H9 (cell line): ENCODE results near the gene PAX3. TPM values are rescaled to one million over a fixed set of nuclear protein-coding genes. Genes with fewer than 3 reads are reported as not detected.

Experiments used
- DNase-seq: peaks from one replicate; pipeline ENCODE4 v3.0.0-alpha.2; 2017
- H2AFZ ChIP-seq: one replicate; pipeline ENCODE4 v1.6.1; 2013; ENCODE audit warnings: mild to moderate bottlenecking, low read length, control low read depth, moderate library complexity
- H2AK5ac ChIP-seq: 2 replicates; pipeline ENCODE4 v1.6.1; 2013; ENCODE audit warnings: low read length, control low read depth, mixed read lengths; ENCODE audit not compliant: insufficient read length
- H2BK120ac ChIP-seq: one replicate; pipeline ENCODE4 v1.6.1; 2013; ENCODE audit warnings: low read depth, mild to moderate bottlenecking, low read length, control low read depth, inconsistent platforms; ENCODE audit not compliant: poor library complexity, severe bottlenecking
- H2BK12ac ChIP-seq: 2 replicates; pipeline ENCODE4 v1.6.1; 2013; ENCODE audit warnings: low read length, control low read depth, mixed read lengths, low read depth; ENCODE audit not compliant: insufficient read length
- H2BK15ac ChIP-seq: 2 replicates; pipeline ENCODE4 v1.6.1; 2013; ENCODE audit warnings: low read depth, low read length, control low read depth
- H2BK20ac ChIP-seq: one replicate; pipeline ENCODE4 v1.6.1; 2013; ENCODE audit warnings: low read depth, mild to moderate bottlenecking, low read length, control low read depth, inconsistent platforms; ENCODE audit not compliant: poor library complexity, severe bottlenecking
- H2BK5ac ChIP-seq: 2 replicates; pipeline ENCODE4 v1.6.1; 2013; ENCODE audit warnings: low read length, control low read depth, mixed read lengths; ENCODE audit not compliant: insufficient read length
- H3K14ac ChIP-seq: 2 replicates; pipeline ENCODE4 v1.6.1; 2013; ENCODE audit warnings: low read length, control low read depth; ENCODE audit not compliant: insufficient read depth
- H3K18ac ChIP-seq: 2 replicates; pipeline ENCODE4 v1.6.1; 2013; ENCODE audit warnings: low read depth, mild to moderate bottlenecking, mixed read lengths, low read length, control low read depth; ENCODE audit not compliant: insufficient read length
- H3K23ac ChIP-seq: 2 replicates; pipeline ENCODE4 v1.6.1; 2013; ENCODE audit warnings: low read length, control low read depth, mixed read lengths, low read depth; ENCODE audit not compliant: insufficient read length
- H3K23me2 ChIP-seq: 2 replicates; pipeline ENCODE4 v1.6.1; 2013; ENCODE audit warnings: low read depth, mild to moderate bottlenecking, mixed read lengths, low read length, control low read depth; ENCODE audit not compliant: insufficient read length, poor library complexity, severe bottlenecking
- H3K27ac ChIP-seq: 2 replicates; pipeline ENCODE4 v1.5.1; 2013; ENCODE audit warnings: low read length, control low read depth, mixed read lengths, low read depth; ENCODE audit not compliant: insufficient read length
- H3K27me3 ChIP-seq: 2 replicates; pipeline ENCODE4 v1.6.1; 2013; ENCODE audit warnings: low read length, control low read depth, inconsistent platforms; ENCODE audit not compliant: insufficient read depth
- H3K4ac ChIP-seq: 2 replicates; pipeline ENCODE4 v1.6.1; 2013; ENCODE audit warnings: low read depth, mild to moderate bottlenecking, control low read depth, inconsistent platforms, low read length, moderate library complexity
- H3K4me1 ChIP-seq: 2 replicates; pipeline ENCODE4 v1.6.1; 2013; ENCODE audit warnings: low read length, control low read depth, inconsistent platforms; ENCODE audit not compliant: insufficient read depth
- H3K4me2 ChIP-seq: 2 replicates; pipeline ENCODE4 v1.6.1; 2013; ENCODE audit warnings: low read length, control low read depth, mixed read lengths; ENCODE audit not compliant: insufficient read length, insufficient read depth
- H3K56ac ChIP-seq: 2 replicates; pipeline ENCODE4 v1.6.1; 2013; ENCODE audit warnings: low read depth, mild to moderate bottlenecking, mixed read lengths, low read length, control low read depth; ENCODE audit not compliant: insufficient read length
- H3K79me1 ChIP-seq: 2 replicates; pipeline ENCODE4 v1.6.1; 2013; ENCODE audit warnings: low read depth, mild to moderate bottlenecking, moderate library complexity, low read length, control low read depth, inconsistent platforms; ENCODE audit not compliant: insufficient read depth, poor library complexity, severe bottlenecking
- H3K79me2 ChIP-seq: 2 replicates; pipeline ENCODE4 v1.6.1; 2013; ENCODE audit warnings: low read length, control low read depth, inconsistent platforms; ENCODE audit not compliant: insufficient read depth
- H3K9ac ChIP-seq: 2 replicates; pipeline ENCODE4 v1.6.1; 2013; ENCODE audit warnings: low read length, control low read depth, mixed read lengths; ENCODE audit not compliant: insufficient read length; ENCODE audit errors: extremely low read depth
- H3K9me3 ChIP-seq: one replicate; pipeline ENCODE4 v1.6.1; 2013; ENCODE audit warnings: low read depth, low read length, inconsistent platforms; ENCODE audit not compliant: control insufficient read depth
- H3T11ph ChIP-seq: one replicate; pipeline ENCODE4 v1.6.1; 2013; ENCODE audit warnings: mild to moderate bottlenecking, low read length, control low read depth, inconsistent platforms
- H4K20me1 ChIP-seq: one replicate; pipeline ENCODE4 v1.6.1; 2013; ENCODE audit not compliant: control insufficient read depth, insufficient read length, insufficient read depth
- H4K5ac ChIP-seq: 2 replicates; pipeline ENCODE4 v1.6.1; 2013; ENCODE audit warnings: low read depth, mild to moderate bottlenecking, mixed read lengths, low read length, control low read depth; ENCODE audit not compliant: insufficient read length
- H4K8ac ChIP-seq: replicated peaks from 2 replicates; pipeline ENCODE4 v1.6.1; 2013; ENCODE audit warnings: low read length, control low read depth, mixed read lengths, low read depth; ENCODE audit not compliant: insufficient read length
- H4K91ac ChIP-seq: 2 replicates; pipeline ENCODE4 v1.6.1; 2013; ENCODE audit warnings: low read depth, mild to moderate bottlenecking, moderate library complexity, mixed read lengths, low read length, control low read depth; ENCODE audit not compliant: insufficient read length
- H3K27ac Mint-ChIP-seq, 3 experiments: 2 replicates in 2 of 3; 3 replicates in 1 of 3; pipeline ENCODE4 v1.8.0; 2020 to 2021; ENCODE audit warnings: mixed read lengths in 3 of 3, mild to moderate bottlenecking in 1 of 3, moderate library complexity in 1 of 3
- H3K27me3 Mint-ChIP-seq: 2 replicates; pipeline ENCODE4 v1.8.0; 2021; ENCODE audit warnings: low read depth, mild to moderate bottlenecking, moderate library complexity, mixed read lengths
- H3K36me3 Mint-ChIP-seq, 3 experiments: 2 replicates in 2 of 3; 3 replicates in 1 of 3; pipeline ENCODE4 v1.8.0; 2020 to 2021; ENCODE audit warnings: low read depth in 3 of 3, mixed read lengths in 3 of 3; ENCODE audit not compliant: insufficient read depth in 1 of 3
- H3K4me1 Mint-ChIP-seq, 2 experiments: 2 replicates each; pipeline ENCODE4 v1.8.0; 2020; ENCODE audit warnings: mixed read lengths in 2 of 2
- H3K4me3 Mint-ChIP-seq, 2 experiments: 2 replicates in 1 of 2; 3 replicates in 1 of 2; pipeline ENCODE4 v1.8.0; 2020 to 2021; ENCODE audit warnings: mild to moderate bottlenecking in 2 of 2, mixed read lengths in 2 of 2, moderate library complexity in 1 of 2
- H3K9me3 Mint-ChIP-seq, 2 experiments: 2 replicates in 1 of 2; 3 replicates in 1 of 2; pipeline ENCODE4 v1.8.0; 2020; ENCODE audit warnings: mild to moderate bottlenecking in 2 of 2, mixed read lengths in 2 of 2, moderate library complexity in 1 of 2
- total RNA-seq: library from RNA; stranded (reverse); gene quantifications from 2 replicates; pipeline ENCODE4 v1.2.1, GENCODE V29; 2021
- TF ChIP-seq, protein P1 (sequence below): fragments of 200-600 bp; sonication (generic); conservative IDR thresholded peaks from 3 replicates; pipeline ENCODE4 v1.8.0; 2021; ENCODE audit warnings: antibody characterized with exemption, mild to moderate bottlenecking

The PAX3 gene
- total RNA-seq, 1 experiment from 2014 or later = not detected

DNA sequence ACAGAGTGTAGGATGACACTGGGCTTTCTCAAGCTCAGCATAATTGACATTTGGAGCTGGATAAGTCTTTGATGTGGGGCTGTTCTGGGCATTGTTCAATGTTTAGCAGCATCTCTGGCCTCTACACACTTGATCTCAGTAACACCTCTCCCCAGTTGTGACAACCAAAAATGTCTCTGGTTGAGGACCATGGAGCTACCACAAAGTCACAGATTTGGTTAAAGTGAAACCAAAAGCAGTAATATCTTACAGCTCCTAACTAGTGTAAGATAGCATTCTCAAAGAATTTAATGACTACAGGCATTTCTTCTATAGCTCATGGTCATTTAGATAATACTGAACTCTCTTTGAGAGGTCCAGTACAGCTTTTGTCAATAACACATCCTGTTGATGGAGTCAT is 23.4 kb upstream of the PAX3 start:
- H3K27me3 ChIP-seq = peaks cover 29% of the 10 kb centered on the region
- no peak overlapping the region for H3K27ac ChIP-seq

More for the DNA sequence above, 23.4 kb upstream of the PAX3 start:
- TF ChIP-seq, protein P1, sequence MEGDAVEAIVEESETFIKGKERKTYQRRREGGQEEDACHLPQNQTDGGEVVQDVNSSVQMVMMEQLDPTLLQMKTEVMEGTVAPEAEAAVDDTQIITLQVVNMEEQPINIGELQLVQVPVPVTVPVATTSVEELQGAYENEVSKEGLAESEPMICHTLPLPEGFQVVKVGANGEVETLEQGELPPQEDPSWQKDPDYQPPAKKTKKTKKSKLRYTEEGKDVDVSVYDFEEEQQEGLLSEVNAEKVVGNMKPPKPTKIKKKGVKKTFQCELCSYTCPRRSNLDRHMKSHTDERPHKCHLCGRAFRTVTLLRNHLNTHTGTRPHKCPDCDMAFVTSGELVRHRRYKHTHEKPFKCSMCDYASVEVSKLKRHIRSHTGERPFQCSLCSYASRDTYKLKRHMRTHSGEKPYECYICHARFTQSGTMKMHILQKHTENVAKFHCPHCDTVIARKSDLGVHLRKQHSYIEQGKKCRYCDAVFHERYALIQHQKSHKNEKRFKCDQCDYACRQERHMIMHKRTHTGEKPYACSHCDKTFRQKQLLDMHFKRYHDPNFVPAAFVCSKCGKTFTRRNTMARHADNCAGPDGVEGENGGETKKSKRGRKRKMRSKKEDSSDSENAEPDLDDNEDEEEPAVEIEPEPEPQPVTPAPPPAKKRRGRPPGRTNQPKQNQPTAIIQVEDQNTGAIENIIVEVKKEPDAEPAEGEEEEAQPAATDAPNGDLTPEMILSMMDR = no peak
- no peak overlapping the region for H2AFZ ChIP-seq
- H3K56ac ChIP-seq = no peak overlapping the region
- H3K9me3 ChIP-seq = no peaks in the 10 kb centered on the region
- H3K18ac ChIP-seq = no peak overlapping the region
- no peak overlapping the region for H2BK5ac ChIP-seq
- no peak overlapping the region for H2BK20ac ChIP-seq
- Mint-ChIP-seq H3K4me3 (no peak overlapping the region), H3K27me3 (peaks cover 91% of the 10 kb centered on the region), H3K4me1 (peaks cover 10 to 12% of the 10 kb centered on the region in 2 experiments), H3K9me3 (peaks cover 0 to 3% of the 10 kb centered on the region in 2 experiments; a peak in 2 of 5 replicates), H3K36me3 (no peaks in the 10 kb centered on the region; a peak in 1 of 7 replicates), H3K27ac (no peak overlapping the region)
- no peak overlapping the region for H4K91ac ChIP-seq
- peaks cover 20% of the 10 kb centered on the region for H3K23me2 ChIP-seq
- no peaks in the 10 kb centered on the region for H3K79me2 ChIP-seq
- no peak overlapping the region for H3K14ac ChIP-seq
- H2AK5ac ChIP-seq = no peak overlapping the region
- no peak overlapping the region for H2BK120ac ChIP-seq
- no peak overlapping the region for H3T11ph ChIP-seq
- DNase-seq = no peak
- no peak overlapping the region for H2BK12ac ChIP-seq
- no peaks in the 10 kb centered on the region for H3K4me1 ChIP-seq
- H3K23ac ChIP-seq = no peak overlapping the region
- no peaks in the 10 kb centered on the region for H3K79me1 ChIP-seq
- no peak overlapping the region for H4K8ac ChIP-seq
- H4K5ac ChIP-seq = no peak overlapping the region
- H4K20me1 ChIP-seq = no peaks in the 10 kb centered on the region
- no peak overlapping the region for H3K9ac ChIP-seq
- no peak overlapping the region for H3K4me2 ChIP-seq
- no peak overlapping the region for H3K4ac ChIP-seq
- no peak overlapping the region for H2BK15ac ChIP-seq
